Heart left ventricle (tissue), 13 donors: Measurements from ENCODE around the gene CFAP52.

Experiments used
- CTCF ChIP-seq, 12 donors: fragments of 200-600 bp; sonication (generic) in 4 of 12; IDR thresholded peaks; one replicate each; pipeline versions ENCODE4 v1.5.0 to v1.8.0; 2018 to 2022; ENCODE audit warnings: antibody characterized with exemption in 12 of 12, mild to moderate bottlenecking in 5 of 12
- POLR2A ChIP-seq, 2 donors: fragments of 450-650 bp; IDR thresholded peaks; one replicate each; pipeline ENCODE4 v1.6.1; 2017; ENCODE audit warnings: antibody characterized with exemption in 2 of 2, mild to moderate bottlenecking in 2 of 2, moderate library complexity in 2 of 2
- donor health status: ischemic (EF 13 %, LVEDD 7.1; RV severe dilation, severe dysfunction).
- donor health status: DM: no; HTN: yes; CAD: no.
- donor health status: DM: no; HTN: no; CAD: no.
- donor health status: ischemic (EF 25% LVEDD 6.9; RV normal size, moderate dysfunction).
- donor health status: ischemic (EF 25% LVEDD 5.7; RV mildly dilated, moderate dysfunction).
- donor health status: ischemic (EF 35%, LVEDD 5.7; RV mildly dilated, moderate dysfunction).
- donor health status: nonischemic (EF 11% LVEDD 7.7; RV severe dilation, severe dysfunction).
- donor health status: DM: yes; HTN: yes; CAD: no.
- donor health status: PGD.
- donor health status: ischemic (EF 29% LVEDD 5.4; RV normal size, mild dysfunction).
- donor health status: nonischemic (EF 23%, LVEDD 6.1; RV moderate dilation, normal function).

GRCh38 chr17:9541718-9542117, 34.7 kb upstream of the CFAP52 start:
- TF ChIP-seq POLR2A (IDR thresholded peaks at IDR 0.05) (no peak), CTCF (IDR thresholded peaks at IDR 0.05) (no peak)
